Measurements from ENCODE around the gene PLEKHS1.

GRCh38 chr10:113739577-113739976, 11.9 kb upstream of the PLEKHS1 start:
- TF ChIP-seq CTCF (conservative IDR thresholded peaks at IDR 0.05) (no peak), EZH2 (IDR thresholded peaks at IDR 0.05; ENCODE audit: low read depth) (no peak)

All from PC-9 (cell line).